ENCODE measurements around the gene ALG13. TPM values are rescaled to one million over a fixed set of nuclear protein-coding genes. Genes with fewer than 3 reads are reported as not detected.
"Not testable (repeated sequence)": the region's sequence is repeated elsewhere in the genome, so short reads cannot be mapped to it uniquely, and the experiment has no call there.

ALG13 gene
- total and polyA plus RNA-seq, 2 of the 8 experiments (the other 6 are each of a cell fraction or from before 2014, with no cell fraction given): 44.3 to 93.6 TPM

DNA sequence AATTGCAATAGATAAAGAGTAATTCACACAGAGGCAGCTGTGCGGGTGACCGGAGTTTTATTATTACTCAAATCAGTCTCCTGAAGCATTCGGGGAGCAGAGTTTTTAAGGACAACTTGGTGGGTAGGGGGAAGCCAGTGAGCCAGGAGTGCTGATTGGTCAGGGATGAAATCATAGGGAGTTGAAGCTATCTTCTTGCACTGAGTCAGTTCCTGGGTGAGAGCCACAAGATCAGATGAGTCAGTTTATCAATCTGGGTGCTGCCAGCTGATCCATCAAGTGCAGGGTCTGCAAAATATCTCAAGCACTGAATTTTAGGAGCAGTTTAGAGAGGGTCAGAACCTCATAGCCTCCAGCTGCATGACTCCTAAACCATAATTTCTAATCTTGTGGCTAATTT, 35.8 kb upstream of the ALG13 start:
- H4K8ac ChIP-seq (ENCODE audit: extremely low read depth, insufficient read depth, low read length); H3K4ac ChIP-seq (replicated peaks; ENCODE audit: insufficient read length, low read depth, low read length); H4K5ac ChIP-seq (ENCODE audit: insufficient read length, low read depth, low read length); H3K18ac ChIP-seq (ENCODE audit: extremely low read depth, low read length); H3K79me2 ChIP-seq (ENCODE audit: control insufficient read depth in 1 of 2, insufficient read depth in 2 of 2, low read length in 2 of 2); H2BK15ac ChIP-seq (ENCODE audit: low read length); H3K27me3 ChIP-seq (replicated peaks in 1 of 4; ENCODE audit: control insufficient read depth in 3 of 4, extremely low read depth in 1 of 4, insufficient read depth in 3 of 4, low read length in 3 of 4); POLR2A ChIA-PET (ENCODE audit: partially characterized antibody); H3K79me1 ChIP-seq (ENCODE audit: low read depth, low read length); H3K56ac ChIP-seq (replicated peaks; ENCODE audit: insufficient read length, low read depth, low read length); H3K27ac ChIP-seq (ENCODE audit: low read depth, low read length); H2BK5ac ChIP-seq (ENCODE audit: low read depth, low read length); H2BK120ac ChIP-seq (replicated peaks; ENCODE audit: low read depth, low read length); CTCF ChIA-PET (ENCODE audit: partially characterized antibody); H2BK12ac ChIP-seq (ENCODE audit: low read depth, low read length); H3K4me1 ChIP-seq (replicated peaks in 1 of 4; ENCODE audit: control insufficient read depth in 3 of 4, insufficient read depth in 4 of 4, low read length in 3 of 4); H2AFZ ChIP-seq (ENCODE audit: low read length); H3K4me2 ChIP-seq (ENCODE audit: insufficient read depth in 1 of 2, low read depth in 2 of 2, low read length in 2 of 2); DNase-seq (ENCODE audit: low read depth in 1 of 2, low spot score in 2 of 2); H3K9ac ChIP-seq (replicated peaks in 1 of 4; ENCODE audit: extremely low read depth in 1 of 4, low read depth in 3 of 4, low read length in 3 of 4); H3K9me3 ChIP-seq (ENCODE audit: insufficient read depth in 2 of 2, low read depth in 1 of 2, low read length in 1 of 2); H4K91ac ChIP-seq (replicated peaks; ENCODE audit: insufficient read length, low read length); H3K4me3 ChIP-seq (ENCODE audit: extremely low read depth in 1 of 4, insufficient read depth in 2 of 4, low read depth in 3 of 4, low read length in 4 of 4); H2AK5ac ChIP-seq (ENCODE audit: low read depth, low read length); H3K36me3 ChIP-seq (ENCODE audit: control insufficient read depth in 2 of 4, insufficient read depth in 4 of 4, low read length in 3 of 4); FAIRE-seq; H2BK20ac ChIP-seq (ENCODE audit: low read length); H4K20me1 ChIP-seq (replicated peaks in 1 of 2; ENCODE audit: control insufficient read depth in 1 of 2, insufficient read depth in 2 of 2, low read length in 2 of 2); H3K23ac ChIP-seq (ENCODE audit: insufficient read length); H3K14ac ChIP-seq (ENCODE audit: insufficient read length); H3K23me2 ChIP-seq (ENCODE audit: low read depth, low read length): not testable (repeated sequence)
- 90% methylated on average over 2 of the region's 3 CpGs; no CpG with 5 or more reads in 1 of the 2 experiments for WGBS, 2 experiments (ENCODE audit: extremely low coverage in 1 of 2, insufficient coverage in 1 of 2, insufficient read length in 1 of 2, insufficient replicate concordance in 2 of 2, low coverage in 1 of 2, low lambda C conversion rate in 2 of 2, missing lambda C conversion rate in 1 of 2)
